Spinal cord (tissue), 10 donors: ENCODE data around the gene MACROD2. TPM values are rescaled to one million over a fixed set of nuclear protein-coding genes. Genes with fewer than 3 reads are reported as not detected.

Source experiments
- DNase-seq, 6 donors: peaks; one replicate each; pipeline versions ENCODE4 v3.0.0 to v3.0.0-alpha.2; 2013 to 2015; ENCODE audit warnings: low spot score in 6 of 6, low read depth in 4 of 6
- H3K27ac ChIP-seq: one replicate; pipeline ENCODE4 v1.5.1; 2013; ENCODE audit warnings: low read depth, low read length, control low read depth
- H3K27me3 ChIP-seq: one replicate; pipeline ENCODE4 v1.6.1; 2013; ENCODE audit warnings: low read length; ENCODE audit not compliant: control insufficient read depth, insufficient read depth
- H3K36me3 ChIP-seq: one replicate; pipeline ENCODE4 v1.6.1; 2013; ENCODE audit warnings: low read length; ENCODE audit not compliant: control insufficient read depth, insufficient read depth
- H3K4me1 ChIP-seq: one replicate; pipeline ENCODE4 v1.6.1; 2013; ENCODE audit warnings: low read length; ENCODE audit not compliant: control insufficient read depth, insufficient read depth
- H3K4me3 ChIP-seq: one replicate; pipeline ENCODE4 v1.5.1; 2013; ENCODE audit warnings: low read depth, low read length, control low read depth
- H3K9me3 ChIP-seq: one replicate; pipeline ENCODE4 v1.6.1; 2013; ENCODE audit warnings: low read length; ENCODE audit not compliant: control insufficient read depth, insufficient read depth
- WGBS: methylation state at CpG from one replicate; pipeline ENCODE4 v1.1.5; 2013; ENCODE audit warnings: missing lambda C conversion rate; ENCODE audit not compliant: insufficient coverage; 5-methylcytosine and 5-hydroxymethylcytosine counted together
- polyA plus RNA-seq, 2 donors: library from polyadenylated mRNA; unstranded; fragments of 120-200 nt; gene quantifications; one replicate each; pipeline ENCODE4 v1.2.1, GENCODE V29; 2013; ENCODE audit not compliant: insufficient read length in 2 of 2
- total RNA-seq, 2 donors: library from RNA; depleted of rRNA in 1 of 2; stranded (reverse); fragments of 120-200 nt in 1 of 2; fragments of >200 nt in 1 of 2; gene quantifications; one replicate each; pipeline versions ENCODE4 v1.2.3 to v1.2.4, GENCODE V29; 2013 to 2014
- donor health status: healthy.

The MACROD2 gene
- total and polyA plus RNA-seq, 4 donors, result 16.2 to 34.0 (median 23.6) TPM

DNA sequence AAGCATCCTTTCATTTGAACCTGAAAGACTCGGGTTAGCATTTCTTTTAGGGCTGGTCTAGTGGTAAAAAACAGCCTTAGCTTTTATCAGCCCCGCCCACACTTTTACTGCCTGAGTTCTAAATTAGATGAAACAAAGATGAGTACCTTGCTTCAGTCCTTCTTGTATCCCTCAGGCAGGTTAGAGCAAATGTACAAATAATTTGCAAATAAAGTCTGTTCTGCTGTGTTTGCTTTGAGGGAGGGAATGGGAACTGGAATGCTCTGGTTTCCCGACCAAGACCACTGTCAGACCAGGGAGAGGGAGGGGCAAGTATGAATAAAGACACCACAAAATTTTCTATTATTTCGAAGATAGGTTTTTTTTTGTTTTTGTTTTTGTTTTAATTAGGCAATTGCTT, 427.6 kb downstream of the MACROD2 start:
- Histone ChIP-seq H3K27me3 (no peaks in the 10 kb centered on the region), H3K36me3 (no peaks in the 10 kb centered on the region), H3K4me3 (no peak overlapping the region), H3K9me3 (no peaks in the 10 kb centered on the region), H3K27ac (no peak overlapping the region), H3K4me1 (no peaks in the 10 kb centered on the region)
- WGBS, result no CpG with 5 or more reads among the region's 4 CpGs
- DNase-seq, result no peak

DNA sequence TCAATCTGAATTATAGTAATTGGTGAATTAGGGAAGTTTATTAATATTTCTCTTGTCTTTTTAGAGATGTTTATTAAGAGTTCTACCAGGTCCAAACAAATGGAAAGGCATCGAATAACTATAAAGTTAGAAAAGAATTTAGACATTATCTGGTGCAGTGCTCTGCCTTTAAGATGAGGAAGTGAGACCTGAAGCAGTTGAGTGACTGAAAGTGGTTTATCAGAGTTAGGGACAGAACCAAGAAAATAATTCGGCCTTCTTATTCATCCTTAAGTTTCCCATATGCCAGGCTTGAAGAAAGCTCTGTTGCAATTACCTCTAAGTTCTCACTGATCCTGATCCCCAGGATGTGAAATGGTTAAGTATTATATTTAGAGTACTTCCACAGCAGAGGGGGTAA, 436.3 kb downstream of the MACROD2 start:
- DNase-seq, result no peak
- H3K4me3 ChIP-seq, result no peak overlapping the region
- no peaks in the 10 kb centered on the region for H3K27me3 ChIP-seq
- 100% methylated on average over 1 of the region's 2 CpGs for WGBS
- H3K4me1 ChIP-seq, result no peaks in the 10 kb centered on the region
- no peak overlapping the region for H3K27ac ChIP-seq
- H3K9me3 ChIP-seq, result no peaks in the 10 kb centered on the region
- H3K36me3 ChIP-seq, result no peaks in the 10 kb centered on the region

DNA sequence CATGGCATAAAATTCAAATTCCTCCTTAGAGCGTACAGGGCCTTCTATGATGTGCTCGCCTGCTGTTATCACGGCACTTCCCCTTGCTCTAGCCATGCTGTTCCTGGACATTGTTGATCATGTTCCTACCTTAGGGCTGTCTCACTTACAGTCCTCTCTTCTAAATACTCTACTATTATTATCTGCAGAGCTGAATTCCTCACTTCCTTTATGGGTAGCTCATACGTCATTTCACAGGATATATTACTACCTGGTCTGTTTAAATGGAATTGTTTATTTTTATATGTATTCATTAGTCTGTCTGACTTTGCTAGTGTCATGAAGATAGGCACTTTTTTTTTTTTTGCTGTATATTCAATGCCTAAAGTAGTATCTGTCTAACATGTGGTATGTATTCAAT, 436.8 kb downstream of the MACROD2 start:
- Histone ChIP-seq H3K27ac (no peak overlapping the region), H3K4me1 (no peaks in the 10 kb centered on the region), H3K4me3 (no peak overlapping the region), H3K9me3 (no peaks in the 10 kb centered on the region), H3K27me3 (no peaks in the 10 kb centered on the region), H3K36me3 (no peaks in the 10 kb centered on the region)
- no peak for DNase-seq
- WGBS, result 98% methylated on average over 3 of the region's 4 CpGs

DNA sequence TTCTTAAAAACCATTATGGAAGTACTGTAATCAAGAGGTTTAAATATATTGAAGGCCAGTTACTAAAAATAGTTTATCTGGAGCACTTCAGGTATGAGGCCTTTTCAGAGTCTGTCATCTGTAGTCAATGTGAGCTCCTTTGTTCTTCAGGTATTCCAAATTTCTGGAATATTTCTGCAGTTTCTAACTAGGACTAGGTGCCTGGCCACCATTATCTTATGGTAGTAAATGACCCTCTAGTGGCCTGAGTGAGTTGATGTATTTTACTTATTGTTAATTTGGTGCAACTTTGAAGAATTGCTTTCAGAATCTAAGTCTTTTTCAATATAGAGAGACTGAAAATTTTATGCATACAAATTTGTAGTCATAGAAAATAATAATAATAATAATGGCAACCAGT, 437.3 kb downstream of the MACROD2 start:
- Histone ChIP-seq H3K27ac (no peak overlapping the region), H3K36me3 (no peaks in the 10 kb centered on the region), H3K4me3 (no peak overlapping the region), H3K9me3 (no peaks in the 10 kb centered on the region), H3K4me1 (no peaks in the 10 kb centered on the region), H3K27me3 (no peaks in the 10 kb centered on the region)
- no peak for DNase-seq

DNA sequence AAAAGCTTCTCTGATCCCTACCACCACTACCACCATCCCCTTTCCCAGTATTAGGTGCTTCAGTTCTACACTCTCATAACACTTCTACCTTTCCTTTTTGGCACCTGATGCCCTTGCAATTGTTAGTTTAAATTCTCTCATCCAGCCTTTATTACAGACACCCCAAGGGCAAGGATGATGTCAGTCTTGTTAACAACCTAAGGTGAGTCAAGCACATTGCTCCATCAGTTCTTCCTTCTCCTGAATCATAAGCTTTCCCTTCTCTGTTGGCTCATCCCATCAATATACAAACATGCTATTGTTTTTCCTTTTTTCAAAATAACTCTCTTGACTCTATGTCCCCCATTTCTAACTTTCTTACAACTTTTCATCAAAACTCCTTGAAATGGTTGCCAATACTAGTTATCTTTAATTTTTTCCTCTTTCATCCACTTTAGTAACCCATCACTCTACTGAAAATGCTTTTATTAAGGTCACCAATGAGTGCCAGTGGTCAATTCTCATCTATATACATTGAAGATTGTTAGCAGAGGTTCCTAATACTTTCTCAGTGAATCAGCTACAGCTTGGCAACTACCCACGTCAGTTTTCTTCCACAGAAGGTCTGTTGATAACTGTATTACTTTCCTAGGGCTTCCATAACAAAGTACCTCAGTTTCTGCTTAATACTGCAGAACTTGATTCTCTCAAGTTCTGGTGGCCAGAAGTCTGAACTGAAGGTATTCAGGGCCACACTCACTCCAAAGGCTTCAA, 439.2 kb downstream of the MACROD2 start:
- Histone ChIP-seq H3K27me3 (no peaks in the 10 kb centered on the region), H3K4me3 (no peak overlapping the region), H3K27ac (no peak overlapping the region), H3K4me1 (no peaks in the 10 kb centered on the region), H3K9me3 (peaks cover 2% of the 10 kb centered on the region), H3K36me3 (no peaks in the 10 kb centered on the region)
- 78% methylated on average over 1 of the region's 1 CpG for WGBS
- DNase-seq, result no peak

DNA sequence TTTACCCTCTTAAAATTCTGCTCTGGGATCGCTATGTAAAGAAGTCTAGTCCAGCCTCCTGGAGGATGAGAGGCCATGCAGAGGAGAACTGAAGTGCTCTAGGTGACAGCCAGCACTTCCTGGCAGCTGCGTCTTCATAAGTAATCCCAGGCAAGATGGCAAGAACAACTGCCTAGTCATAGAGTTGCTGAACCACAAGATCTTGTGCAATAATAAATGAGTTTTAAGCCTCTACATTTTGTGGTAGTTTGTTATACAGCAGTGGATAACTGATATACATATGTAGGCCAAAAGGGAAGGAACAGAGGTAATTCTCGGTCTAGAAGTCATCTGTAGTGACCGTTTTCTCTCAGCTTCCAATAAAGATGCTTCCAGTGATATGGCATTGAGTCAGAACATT, 445.9 kb downstream of the MACROD2 start:
- 88% methylated on average over 2 of the region's 4 CpGs for WGBS
- DNase-seq, result no peak
- no peaks in the 10 kb centered on the region for H3K27me3 ChIP-seq
- H3K4me3 ChIP-seq, result no peak overlapping the region
- H3K36me3 ChIP-seq, result no peaks in the 10 kb centered on the region
- H3K27ac ChIP-seq, result no peak overlapping the region
- no peaks in the 10 kb centered on the region for H3K4me1 ChIP-seq
- peaks cover 2% of the 10 kb centered on the region for H3K9me3 ChIP-seq

DNA sequence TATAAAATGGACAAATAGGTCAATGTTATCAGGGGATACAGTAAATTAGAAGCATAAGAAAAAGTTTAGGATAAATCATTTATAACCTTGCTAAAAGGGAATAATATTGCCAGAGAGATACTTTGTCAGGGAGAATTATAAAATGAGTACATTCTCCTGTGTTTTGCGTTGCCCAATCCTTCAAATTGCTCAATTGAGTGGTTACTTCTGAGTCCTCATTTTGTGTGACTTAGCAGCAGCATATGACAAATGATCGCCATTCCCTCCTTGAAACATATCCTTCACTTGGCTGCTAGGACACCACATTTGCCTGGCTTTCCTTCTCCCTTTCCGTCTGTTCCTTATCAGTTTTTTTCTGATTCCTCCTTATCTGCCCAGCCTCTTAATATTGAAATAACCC, 448.8 kb downstream of the MACROD2 start:
- no peaks in the 10 kb centered on the region for H3K27me3 ChIP-seq
- H3K9me3 ChIP-seq, result peaks cover 2% of the 10 kb centered on the region
- H3K36me3 ChIP-seq, result no peaks in the 10 kb centered on the region
- no peak overlapping the region for H3K27ac ChIP-seq
- 92% methylated on average over 3 of the region's 3 CpGs for WGBS
- H3K4me3 ChIP-seq, result no peak overlapping the region
- H3K4me1 ChIP-seq, result no peaks in the 10 kb centered on the region
- DNase-seq, result no peak

DNA sequence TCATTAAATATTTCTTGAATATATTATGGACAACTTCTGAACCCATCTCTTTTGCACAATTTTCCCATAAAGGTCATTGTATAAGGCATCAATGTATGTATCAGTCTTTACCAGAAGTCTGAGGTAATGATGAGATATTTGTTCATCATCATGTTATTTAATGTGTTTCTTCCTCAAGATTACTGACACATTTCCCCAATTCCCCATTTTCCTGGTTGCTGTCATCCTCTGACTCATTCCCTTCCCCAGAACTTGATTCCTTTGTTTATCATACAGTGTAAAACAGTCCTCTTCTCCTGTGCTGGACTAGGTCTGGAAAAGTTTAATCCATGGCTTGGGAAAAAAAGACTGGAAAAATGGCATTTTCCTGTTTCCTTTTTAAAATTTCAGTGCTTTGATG, 450.0 kb downstream of the MACROD2 start:
- DNase-seq, result no peak
- Histone ChIP-seq H3K9me3 (no peaks in the 10 kb centered on the region), H3K4me3 (no peak overlapping the region), H3K27ac (no peak overlapping the region), H3K4me1 (no peaks in the 10 kb centered on the region), H3K36me3 (no peaks in the 10 kb centered on the region), H3K27me3 (no peaks in the 10 kb centered on the region)

DNA sequence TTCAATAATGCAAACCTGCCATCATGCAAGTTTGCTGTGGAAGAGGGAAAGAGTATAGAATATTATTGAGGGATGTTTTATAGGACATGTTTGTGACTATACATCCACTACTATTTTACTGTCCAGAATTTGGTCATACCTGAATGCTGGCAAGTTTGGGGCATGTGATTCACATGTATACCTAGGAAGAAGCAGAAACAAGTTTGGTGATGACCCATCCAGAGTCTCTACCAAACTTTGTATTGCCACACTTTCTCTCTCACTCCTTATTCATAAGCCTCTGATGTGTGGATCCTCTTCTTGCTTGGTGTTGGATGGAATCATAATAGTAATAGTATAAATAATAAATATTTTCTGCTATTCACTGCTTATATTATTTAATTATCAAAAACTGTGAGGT, 450.6 kb downstream of the MACROD2 start:
- no peaks in the 10 kb centered on the region for H3K4me1 ChIP-seq
- no peak for DNase-seq
- no peaks in the 10 kb centered on the region for H3K36me3 ChIP-seq
- H3K4me3 ChIP-seq, result no peak overlapping the region
- H3K27me3 ChIP-seq, result no peaks in the 10 kb centered on the region
- H3K9me3 ChIP-seq, result no peaks in the 10 kb centered on the region
- no peak overlapping the region for H3K27ac ChIP-seq

DNA sequence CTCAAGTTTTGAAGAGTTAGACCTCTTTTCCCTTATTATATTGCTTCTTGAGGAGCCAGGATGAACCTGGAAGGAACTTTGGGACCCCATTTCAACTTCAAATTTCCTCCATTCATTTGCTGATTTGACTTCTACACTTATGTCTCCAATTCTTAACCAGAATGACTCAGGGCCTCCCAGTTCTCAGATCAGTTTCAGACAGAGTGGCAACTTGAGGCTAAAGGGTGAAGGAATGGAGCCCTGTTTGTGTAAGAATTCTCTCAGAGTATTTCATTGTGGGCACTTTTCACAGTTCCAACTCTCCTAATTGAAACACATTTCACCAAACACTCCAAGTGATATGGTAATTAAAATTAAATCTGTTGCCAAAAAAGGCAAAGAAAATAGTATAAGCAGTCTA, 451.1 kb downstream of the MACROD2 start:
- no peak for DNase-seq
- no peaks in the 10 kb centered on the region for H3K27me3 ChIP-seq
- no peaks in the 10 kb centered on the region for H3K36me3 ChIP-seq
- H3K4me3 ChIP-seq, result no peak overlapping the region
- H3K27ac ChIP-seq, result no peak overlapping the region
- no peaks in the 10 kb centered on the region for H3K9me3 ChIP-seq
- no peaks in the 10 kb centered on the region for H3K4me1 ChIP-seq
